Hindlimb muscle (tissue), 1 donor: ENCODE data around the gene KRT4. TPM values are rescaled to one million over a fixed set of nuclear protein-coding genes. Genes with fewer than 3 reads are reported as not detected.
"Not testable (repeated sequence)": the region's sequence is repeated elsewhere in the genome, so short reads cannot be mapped to it uniquely, and the experiment has no call there.

Experiments
- DNase-seq: peaks from one replicate; pipeline ENCODE4 v3.0.0-alpha.2; 2013
- polyA plus RNA-seq: library from polyadenylated mRNA; unstranded; fragments of 120-200 nt; gene quantifications from one replicate; pipeline ENCODE4 v1.2.1, GENCODE V29; 2013; ENCODE audit not compliant: insufficient read length

The KRT4 gene
- not detected for polyA plus RNA-seq

- no peak for DNase-seq
These were observed at the start of gene KRT4 for GRCh38 chr12:52813885-52814709. KRT4 (minus strand) TSS chr12:52814116; CDS start chr12:52814058, 58 bp downstream.

- no peak for DNase-seq
These were observed 48.1 kb upstream of the KRT4 start for GRCh38 chr12:52862023-52862422.

GRCh38 chr12:52861511-52861910, 47.6 kb upstream of the KRT4 start:
- DNase-seq, result no peak

GRCh38 chr12:52860102-52860823, 46.3 kb upstream of the KRT4 start:
- DNase-seq, result no peak

- DNase-seq, result no peak
These were observed 43.6 kb upstream of the KRT4 start for GRCh38 chr12:52857500-52857899.

- DNase-seq, result no peak
These were observed 42.9 kb upstream of the KRT4 start for GRCh38 chr12:52856787-52857186.

GRCh38 chr12:52856077-52856476, 42.2 kb upstream of the KRT4 start:
- DNase-seq, result not testable (repeated sequence)

GRCh38 chr12:52851787-52852186, 37.9 kb upstream of the KRT4 start:
- DNase-seq, result no peak

- no peak for DNase-seq
These were observed 36.8 kb upstream of the KRT4 start for GRCh38 chr12:52850681-52851080.

- DNase-seq, result no peak
These were observed 35.6 kb upstream of the KRT4 start for GRCh38 chr12:52849511-52849910.

- DNase-seq, result no peak
These were observed 34.8 kb upstream of the KRT4 start, which contains the start of gene KRT78 for GRCh38 chr12:52848661-52849255. KRT78 (minus strand) TSS chr12:52848994; CDS start chr12:52848930, 64 bp downstream.

- DNase-seq, result no peak
These were observed 33.6 kb upstream of the KRT4 start for GRCh38 chr12:52847335-52848102.

- DNase-seq, result no peak
These were observed 32.5 kb upstream of the KRT4 start for GRCh38 chr12:52846356-52846970.

- DNase-seq, result no peak
These were observed 32.0 kb upstream of the KRT4 start for GRCh38 chr12:52845946-52846345.

GRCh38 chr12:52844386-52844785, 30.5 kb upstream of the KRT4 start:
- DNase-seq, result no peak

GRCh38 chr12:52839436-52840105, 25.7 kb upstream of the KRT4 start:
- no peak for DNase-seq

- no peak for DNase-seq
These were observed 24.9 kb upstream of the KRT4 start for GRCh38 chr12:52838609-52839435.

- DNase-seq, result no peak
These were observed 24.1 kb upstream of the KRT4 start for GRCh38 chr12:52837781-52838608.

- no peak for DNase-seq
These were observed 23.5 kb upstream of the KRT4 start for GRCh38 chr12:52837413-52837741.
